ENCODE data around the gene EVC. TPM values are rescaled to one million over a fixed set of nuclear protein-coding genes. Genes with fewer than 3 reads are reported as not detected.

Gene EVC
- total RNA-seq (2014; rRNA removed; shearing (Covaris generic)), result not detected in 2 replicates

- no peak for DNase-seq (ENCODE audit: low spot score)
These were observed at the start of gene EVC for GRCh38 chr4:5710961-5711478. EVC (plus strand) TSS chr4:5711201; CDS start chr4:5711381, 180 bp downstream.

GRCh38 chr4:5661237-5661636 lies 49.8 kb upstream of the EVC start:
- DNase-seq (ENCODE audit: low spot score), result no peak

- no peak for DNase-seq (ENCODE audit: low spot score)
These were observed 48.4 kb upstream of the EVC start for GRCh38 chr4:5662555-5662954.

- DNase-seq (ENCODE audit: low spot score), result no peak
These were observed 46.2 kb upstream of the EVC start for GRCh38 chr4:5664778-5665177.

GRCh38 chr4:5666741-5667140 lies 44.3 kb upstream of the EVC start:
- DNase-seq (ENCODE audit: low spot score), result no peak

GRCh38 chr4:5676763-5677162 lies 34.2 kb upstream of the EVC start:
- no peak for DNase-seq (ENCODE audit: low spot score)

GRCh38 chr4:5678977-5679376 lies 32.0 kb upstream of the EVC start:
- DNase-seq (ENCODE audit: low spot score), result no peak

- DNase-seq (ENCODE audit: low spot score), result no peak
These were observed 27.4 kb upstream of the EVC start for GRCh38 chr4:5683566-5683965.

- no peak for DNase-seq (ENCODE audit: low spot score)
These were observed 25.7 kb upstream of the EVC start for GRCh38 chr4:5685296-5685695.

- no peak for DNase-seq (ENCODE audit: low spot score)
These were observed 24.7 kb upstream of the EVC start for GRCh38 chr4:5686338-5686737.

GRCh38 chr4:5689065-5689464 lies 21.9 kb upstream of the EVC start:
- no peak for DNase-seq (ENCODE audit: low spot score)

- DNase-seq (ENCODE audit: low spot score), result no peak
These were observed 19.4 kb upstream of the EVC start for GRCh38 chr4:5691491-5692132.

GRCh38 chr4:5693871-5694270 lies 17.1 kb upstream of the EVC start:
- no peak for DNase-seq (ENCODE audit: low spot score)

- no peak for DNase-seq (ENCODE audit: low spot score)
These were observed 14.7 kb upstream of the EVC start for GRCh38 chr4:5696341-5696740.

GRCh38 chr4:5700459-5700858 lies 10.5 kb upstream of the EVC start:
- no peak for DNase-seq (ENCODE audit: low spot score)

- no peak for DNase-seq (ENCODE audit: low spot score)
These were observed 9.0 kb upstream of the EVC start for GRCh38 chr4:5701971-5702370.

- no peak for DNase-seq (ENCODE audit: low spot score)
These were observed 7.2 kb upstream of the EVC start for GRCh38 chr4:5703831-5704230.

GRCh38 chr4:5704276-5704675 lies 6.7 kb upstream of the EVC start:
- no peak for DNase-seq (ENCODE audit: low spot score)

GRCh38 chr4:5705647-5706320 lies 5.2 kb upstream of the EVC start:
- DNase-seq (ENCODE audit: low spot score), result no peak

- no peak for DNase-seq (ENCODE audit: low spot score)
These were observed 4.3 kb upstream of the EVC start for GRCh38 chr4:5706486-5707290.

- no peak for DNase-seq (ENCODE audit: low spot score)
These were observed 3.6 kb upstream of the EVC start for GRCh38 chr4:5707366-5707765.

GRCh38 chr4:5707778-5708448 lies 3.1 kb upstream of the EVC start:
- no peak for DNase-seq (ENCODE audit: low spot score)
